NCI-H1105 treated with DMSO at 0.1 percent for 48 hours (cell line): ENCODE data around the gene ACP3.
"Not testable (repeated sequence)": the region's sequence is repeated elsewhere in the genome, so short reads cannot be mapped to it uniquely, and the experiment has no call there.

Experiments used
- DNase-seq: peaks from one replicate; lab custom pipeline; 2025; lab: John Stamatoyannopoulos, UW

ACP3 gene

GRCh38 chr3:132360717-132361116 is 43.5 kb downstream of the ACP3 start:
- no peak for DNase-seq

DNA sequence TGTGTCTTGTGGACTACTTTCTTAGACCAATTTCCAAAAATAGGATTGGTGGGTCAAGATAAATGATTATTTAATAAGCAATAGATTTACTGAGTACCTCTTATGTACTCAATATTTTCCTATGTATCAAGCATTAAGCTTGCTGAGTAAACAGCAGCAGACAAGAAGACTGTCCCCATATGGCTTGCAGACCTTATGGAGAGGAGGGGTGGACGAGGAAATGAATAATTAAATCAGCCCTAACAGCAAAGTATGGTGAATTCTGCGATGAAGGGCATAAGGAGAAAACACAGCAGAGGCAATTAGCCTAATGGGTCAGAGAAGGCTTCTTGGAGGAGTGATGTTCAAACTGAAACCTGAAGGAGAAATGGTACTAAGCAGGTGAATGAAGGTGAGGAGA is 45.1 kb downstream of the ACP3 start:
- DNase-seq, result no peak

GRCh38 chr3:132368515-132368914 is 51.3 kb downstream of the ACP3 start:
- no peak for DNase-seq

- no peak for DNase-seq
These were observed 51.8 kb downstream of the ACP3 start for GRCh38 chr3:132368962-132369361.

GRCh38 chr3:132376945-132377354 is 59.7 kb downstream of the ACP3 start:
- not testable (repeated sequence) for DNase-seq

DNA sequence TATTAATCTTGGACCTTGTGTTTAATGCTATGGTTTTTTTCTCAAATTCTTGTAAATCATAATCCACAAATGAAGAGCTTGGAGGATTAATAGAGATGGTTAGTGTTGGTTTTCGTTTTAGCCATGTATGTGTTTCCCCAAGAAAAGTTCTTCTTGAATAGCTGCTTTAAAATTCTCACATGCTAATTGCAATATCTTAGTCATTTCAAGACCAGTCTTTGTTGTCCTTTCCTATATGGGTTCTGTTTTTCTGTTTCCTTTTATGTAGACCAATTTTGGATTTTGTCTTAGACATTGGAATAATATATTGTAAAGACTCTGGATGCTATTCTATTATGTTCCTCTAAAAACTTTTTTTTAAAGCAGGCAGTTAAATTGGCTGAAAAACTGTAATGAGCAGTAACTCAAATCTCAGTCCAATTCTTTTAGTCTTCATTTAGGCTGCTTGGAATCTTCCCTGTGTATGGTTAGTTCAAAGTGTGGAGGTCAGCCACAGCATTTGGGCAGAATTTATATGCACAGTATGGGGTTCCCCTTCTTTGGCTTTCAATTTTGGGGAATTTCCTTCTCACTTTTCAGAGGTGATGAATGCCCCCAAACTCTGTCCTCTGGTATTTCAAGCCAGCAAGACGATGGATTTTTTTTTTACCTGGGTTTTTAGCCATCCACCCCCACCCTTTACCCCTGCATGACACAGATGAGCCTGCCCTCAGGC is 61.0 kb downstream of the ACP3 start:
- no peak for DNase-seq

GRCh38 chr3:132378846-132379245 is 61.6 kb downstream of the ACP3 start:
- peak; percentile 42 for DNase-seq

GRCh38 chr3:132380920-132381319 is 63.7 kb downstream of the ACP3 start:
- no peak for DNase-seq

DNA sequence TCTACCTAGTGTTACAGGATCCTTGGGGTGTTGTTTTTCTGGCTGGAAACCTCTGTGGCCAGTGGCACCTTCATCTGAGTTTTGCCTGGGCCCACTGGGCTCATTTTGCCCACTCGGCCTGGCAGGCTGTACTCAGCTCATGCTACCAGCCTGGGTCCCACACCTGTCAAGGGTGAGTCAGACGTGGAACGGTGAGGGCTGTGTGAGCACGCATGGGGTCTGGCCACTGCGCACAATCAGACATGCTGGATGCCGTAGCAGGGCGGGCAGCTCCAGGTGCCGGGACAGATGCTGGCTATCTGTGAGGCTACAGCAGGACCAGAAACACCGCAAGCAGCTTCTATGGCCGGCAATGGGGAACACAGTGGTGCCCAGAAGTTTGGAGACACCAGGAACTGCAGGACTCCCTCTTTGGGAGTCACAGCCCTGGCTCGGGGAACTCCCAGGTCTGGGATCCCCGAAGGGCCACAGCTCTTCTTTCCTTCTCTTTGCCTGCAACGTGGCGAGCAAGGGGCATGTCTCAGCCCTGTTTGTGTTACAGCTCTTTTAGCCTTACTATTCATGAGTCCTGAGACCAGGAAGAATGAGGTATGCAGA is 64.2 kb downstream of the ACP3 start:
- no peak for DNase-seq

DNA sequence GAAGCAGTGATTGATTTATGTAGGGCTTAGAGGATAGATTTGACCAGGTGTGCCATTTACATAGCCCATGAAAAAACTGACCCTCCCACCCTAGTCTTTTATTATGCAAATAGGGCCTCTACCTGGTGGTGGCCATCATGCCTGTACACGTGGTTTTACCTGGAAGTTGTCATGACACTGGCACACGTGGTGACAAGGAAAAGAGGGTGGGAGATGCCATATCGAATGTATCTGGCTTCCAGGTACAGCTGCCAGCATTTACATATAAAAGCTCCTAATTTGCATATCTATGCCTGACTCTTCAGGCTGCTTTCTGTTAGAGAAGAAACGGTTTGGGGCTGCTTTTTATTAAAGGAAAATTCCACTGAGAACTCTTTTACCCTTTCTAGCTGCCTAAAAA is 65.1 kb downstream of the ACP3 start:
- DNase-seq, result no peak

DNA sequence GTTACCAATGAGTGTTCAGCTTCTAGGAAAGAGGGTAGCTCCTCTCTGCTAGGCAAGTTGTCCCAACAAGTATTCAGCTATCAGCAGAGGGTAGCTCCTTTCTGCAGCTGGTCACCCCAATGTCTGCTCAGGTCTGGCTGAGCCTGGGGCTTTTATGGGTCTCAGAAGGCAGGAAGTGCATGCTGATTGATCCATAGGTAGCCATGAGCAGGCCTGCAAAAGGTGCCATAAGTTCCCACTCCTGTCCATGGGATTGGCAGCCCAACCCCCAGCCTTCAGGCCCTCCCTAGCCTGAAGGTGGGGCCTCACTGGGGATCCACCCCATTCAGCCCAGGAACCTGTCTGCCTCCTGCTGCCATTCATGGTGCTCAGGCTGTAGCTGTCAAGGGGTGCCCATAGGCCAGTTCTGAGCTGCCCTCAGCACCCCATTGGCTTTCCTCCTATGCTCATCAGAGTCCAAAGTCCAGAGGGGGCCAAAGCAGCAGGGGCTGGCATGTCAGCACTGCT is 65.5 kb downstream of the ACP3 start:
- no peak for DNase-seq

DNA sequence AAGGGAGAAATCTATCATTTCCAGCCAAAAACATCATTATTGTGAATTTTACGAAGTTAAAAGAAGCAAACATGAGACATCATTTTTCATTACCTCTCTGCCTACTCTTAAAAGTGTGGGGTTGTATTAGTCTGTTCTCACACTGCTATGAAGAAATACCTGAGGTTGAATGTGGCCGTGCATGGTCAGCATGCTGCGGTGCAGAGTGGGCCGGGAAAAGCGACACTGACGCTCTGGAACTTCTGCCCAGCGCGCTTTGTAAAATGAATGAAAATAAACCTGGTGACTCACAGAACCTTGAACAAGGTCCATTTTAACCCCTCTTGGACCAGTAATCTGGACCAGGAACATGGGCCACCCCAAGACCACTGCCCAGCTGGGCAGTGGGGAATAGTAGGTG is 69.1 kb downstream of the ACP3 start:
- no peak for DNase-seq

DNA sequence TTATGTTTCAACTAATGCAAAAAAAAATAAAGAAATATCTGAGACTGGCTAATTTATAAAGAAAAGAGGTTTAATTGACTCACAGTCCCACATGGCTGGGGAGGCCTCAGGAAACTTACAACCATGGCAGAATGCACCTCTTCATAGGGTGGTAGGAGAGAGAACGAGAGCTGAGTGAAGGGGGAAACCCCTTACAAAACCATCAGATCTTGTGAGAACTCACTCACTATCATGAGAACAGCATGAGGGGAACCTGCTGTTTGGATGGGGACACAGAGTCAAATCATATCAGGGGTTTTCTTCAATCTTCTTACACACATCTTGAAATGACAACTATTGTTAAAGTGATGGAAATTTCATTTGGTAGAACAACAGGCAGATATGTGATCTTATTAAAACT is 75.5 kb downstream of the ACP3 start:
- DNase-seq, result not testable (repeated sequence)

DNA sequence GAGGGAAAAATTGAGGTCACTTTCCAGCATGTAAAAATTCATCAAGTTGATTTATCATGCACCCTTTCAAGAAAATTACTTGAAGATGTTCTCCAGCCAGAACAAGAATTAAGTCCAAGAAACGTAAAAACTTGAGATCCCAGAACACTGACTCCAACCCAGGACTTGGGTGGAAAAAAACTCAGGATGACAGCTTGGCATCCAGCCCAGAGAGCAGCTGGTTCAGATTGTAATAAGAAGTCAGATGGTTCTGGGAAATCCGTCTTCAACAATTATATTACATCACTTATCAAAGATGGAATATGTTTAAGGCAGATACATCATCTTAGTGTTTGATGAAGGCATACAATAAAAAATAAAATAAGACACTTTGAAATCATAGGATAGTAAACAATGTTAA is 77.1 kb downstream of the ACP3 start:
- peak; percentile 40 for DNase-seq

GRCh38 chr3:132395126-132395525 is 77.9 kb downstream of the ACP3 start:
- no peak for DNase-seq

- DNase-seq, result no peak
These were observed 79.0 kb downstream of the ACP3 start for GRCh38 chr3:132396255-132396654.

DNA sequence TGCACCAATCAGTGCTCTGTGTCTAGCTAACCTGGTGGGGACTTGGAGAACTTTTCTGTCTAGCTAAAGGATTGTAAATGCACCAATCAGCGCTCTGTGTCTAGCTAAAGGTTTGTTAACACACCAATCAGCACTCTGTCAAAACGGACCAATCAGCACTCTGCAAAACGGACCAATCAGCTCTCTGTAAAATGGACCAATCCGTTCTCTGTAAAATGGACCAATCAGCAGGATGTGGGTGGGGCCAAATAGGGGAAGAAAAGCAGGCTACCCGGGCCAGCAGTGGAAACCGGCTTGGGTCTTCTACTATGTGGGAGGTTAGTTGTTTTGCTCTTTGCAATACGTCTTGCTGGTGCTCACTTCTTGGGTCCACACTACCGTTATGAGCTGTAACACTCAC is 79.6 kb downstream of the ACP3 start:
- not testable (repeated sequence) for DNase-seq

GRCh38 chr3:132399054-132399929 is 82.1 kb downstream of the ACP3 start:
- peak; percentile 61 for DNase-seq

GRCh38 chr3:132401255-132401654 is 84.0 kb downstream of the ACP3 start:
- DNase-seq, result no peak

DNA sequence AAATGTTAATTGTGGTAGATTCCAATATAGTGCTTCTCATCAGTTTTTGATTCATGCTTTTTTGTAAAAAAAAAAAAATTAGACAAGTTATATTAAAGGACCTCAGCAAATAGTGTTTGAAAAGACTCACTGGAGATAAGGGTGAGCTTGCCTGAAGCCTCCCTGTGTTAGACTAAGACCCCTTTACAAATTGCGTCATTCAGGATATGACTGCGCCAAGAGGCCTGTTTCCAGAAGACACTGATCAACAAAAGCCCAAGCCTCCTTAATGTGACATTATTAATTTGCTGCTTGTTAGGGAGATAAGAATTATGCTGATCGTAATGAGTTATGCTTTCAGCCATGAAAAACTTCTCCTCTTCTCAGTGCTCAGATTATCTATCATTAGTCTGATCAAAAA is 87.1 kb downstream of the ACP3 start:
- DNase-seq, result no peak

- DNase-seq, result peak; percentile 13
These were observed 88.0 kb downstream of the ACP3 start for GRCh38 chr3:132405188-132405587.

DNA sequence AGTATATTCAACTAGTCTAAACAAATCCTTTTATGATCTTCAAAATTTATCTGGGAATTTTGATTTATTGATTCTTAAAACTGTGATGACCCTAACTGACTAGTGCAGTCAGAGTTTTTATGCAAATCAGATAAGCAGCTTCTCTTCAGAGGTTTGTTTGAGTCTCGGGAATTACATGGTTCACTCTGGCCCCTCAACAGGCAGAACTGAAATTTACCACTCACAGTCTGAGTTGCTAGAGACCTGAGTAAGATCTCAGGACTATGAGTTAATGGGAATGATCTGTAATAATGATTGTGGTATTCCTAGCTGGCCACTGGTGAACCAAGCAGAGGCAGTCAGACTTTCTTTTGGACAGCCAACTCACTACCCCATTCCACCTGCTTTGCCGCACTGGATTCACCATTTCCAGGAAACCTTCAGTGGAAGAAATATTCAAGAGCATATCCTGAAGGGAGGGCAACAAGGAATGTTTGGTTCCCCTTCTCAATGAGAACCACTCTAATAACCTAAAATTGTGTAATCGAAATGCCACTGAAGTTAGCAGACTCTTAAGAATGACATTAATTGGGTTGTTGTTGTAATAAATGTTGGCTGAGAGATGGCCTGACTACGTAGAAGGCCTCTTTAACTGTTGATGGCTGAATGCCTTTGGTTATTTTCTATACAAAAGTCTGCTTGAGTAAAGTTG is 88.5 kb downstream of the ACP3 start:
- no peak for DNase-seq
